HCT116 (cell line): ENCODE measurements around the gene IGSF21. TPM values are rescaled to one million over a fixed set of nuclear protein-coding genes. Genes with fewer than 3 reads are reported as not detected.

Source experiments
- ATAC-seq: fragments of 200-7000 bp; cut with Tn5 transposase; 2 replicates; pipeline ENCODE4 v1.9.1; 2020; ENCODE audit warnings: mild to moderate bottlenecking, moderate library complexity
- BruUV-seq: library from RNA; stranded (reverse); fragments of 400-500 nt; replicated peaks from 2 replicates; lab custom pipeline; 2021; lab: Mats Ljungman, UMichigan
- CTCF ChIA-PET: fragments of 300-600 bp; sonication (Branson Sonifier 250); formaldehyde crosslinking; loops from one replicate; lab custom pipeline; 2021; ENCODE audit warnings: antibody characterized with exemption; lab: Charles Lee
- POLR2A ChIA-PET: fragments of 300-600, 350-600 bp; sonication (Branson Sonifier 250); formaldehyde crosslinking; loops from one replicate; lab custom pipeline; 2021; ENCODE audit warnings: antibody characterized with exemption; lab: Charles Lee
- RAD21 ChIA-PET, 2 experiments: fragments of 300-600 bp; sonication (Branson Sonifier 250); formaldehyde crosslinking; loops; one replicate each; lab custom pipeline; 2023; ENCODE audit warnings: low total read pairs in 2 of 2; ENCODE audit not compliant: uncharacterized antibody in 2 of 2, unreplicated experiment in 2 of 2, low non-redundant PET in 1 of 2; lab: Charles Lee
- DNase-seq: peaks from one replicate; pipeline ENCODE4 v3.0.0-alpha.2; 2010; ENCODE audit warnings: low read depth, low spot score
- H2AFZ ChIP-seq: fragments of 200-600 bp; shearing (Covaris generic), sonication (generic); 2 replicates; pipeline ENCODE4 v1.6.1; 2017; ENCODE audit warnings: low read depth, mixed run types, mixed read lengths, antibody characterized with exemption, low read length; ENCODE audit not compliant: poor library complexity, severe bottlenecking
- H3K27ac ChIP-seq: 2 replicates; pipeline ENCODE4 v1.5.1; 2012; ENCODE audit warnings: low read depth, low read length
- H3K27me3 ChIP-seq: fragments of 200-600 bp; sonication (generic); 2 replicates; pipeline ENCODE4 v1.6.1; 2016; ENCODE audit warnings: mixed run types, low read length, mixed read lengths; ENCODE audit not compliant: insufficient read depth
- H3K36me3 ChIP-seq, 2 experiments: fragments of 200-500 bp in 1 of 2; fragments of 200-600 bp in 1 of 2; sonication (Bioruptor generic) in 1 of 2; sonication (generic) in 1 of 2; 2 replicates each; pipeline versions ENCODE4 v1.5.1 to v1.6.1; 2014 to 2016; ENCODE audit warnings: low read length in 2 of 2, inconsistent platforms in 1 of 2, mixed read lengths in 1 of 2, mixed run types in 1 of 2; ENCODE audit not compliant: insufficient read depth in 2 of 2, control insufficient read depth in 1 of 2
- H3K4me1 ChIP-seq, 2 experiments: fragments of 200-600 bp in 1 of 2; sonication (generic) in 1 of 2; 2 replicates each; pipeline versions ENCODE4 v1.5.1 to v1.6.1; 2012 to 2017; ENCODE audit warnings: low read length in 2 of 2, inconsistent platforms in 1 of 2, mild to moderate bottlenecking in 1 of 2, mixed read lengths in 1 of 2, mixed run types in 1 of 2, moderate library complexity in 1 of 2; ENCODE audit not compliant: insufficient read depth in 2 of 2, control insufficient read depth in 1 of 2
- H3K4me2 ChIP-seq: fragments of 200-600 bp; sonication (generic); 2 replicates; pipeline ENCODE4 v1.6.1; 2017; ENCODE audit warnings: mixed run types, low read length, mixed read lengths
- H3K4me3 ChIP-seq, 2 experiments: fragments of 200-600 bp in 1 of 2; sonication (generic) in 1 of 2; replicated peaks in 1 of 2; 2 replicates each; pipeline ENCODE4 v1.5.1; 2011 to 2016; ENCODE audit warnings: low read length in 2 of 2, control low read depth in 1 of 2, low read depth in 1 of 2, mild to moderate bottlenecking in 1 of 2, mixed read lengths in 1 of 2, mixed run types in 1 of 2
- H3K79me2 ChIP-seq: fragments of 200-600 bp; sonication (generic); 2 replicates; pipeline ENCODE4 v1.6.1; 2017; ENCODE audit warnings: mild to moderate bottlenecking, mixed run types, low read length, moderate library complexity, mixed read lengths; ENCODE audit not compliant: insufficient read depth
- H3K9ac ChIP-seq: fragments of 200-600 bp; sonication (generic); 2 replicates; pipeline ENCODE4 v1.6.1; 2016; ENCODE audit warnings: low read length, mixed read lengths
- H3K9me2 ChIP-seq: fragments of 200-600 bp; sonication (generic), shearing (Covaris generic); 2 replicates; pipeline ENCODE4 v1.6.1; 2017; ENCODE audit warnings: mixed run types, mild to moderate bottlenecking, moderate library complexity; ENCODE audit not compliant: insufficient read depth
- H3K9me3 ChIP-seq, 2 experiments: fragments of 200-500 bp in 1 of 2; fragments of 200-600 bp in 1 of 2; sonication (Bioruptor generic) in 1 of 2; sonication (generic) in 1 of 2; 2 replicates each; pipeline ENCODE4 v1.6.1; 2014 to 2017; ENCODE audit warnings: low read length in 2 of 2, mixed read lengths in 2 of 2, inconsistent platforms in 1 of 2, low read depth in 1 of 2, mild to moderate bottlenecking in 1 of 2, mixed run types in 1 of 2, moderate library complexity in 1 of 2; ENCODE audit not compliant: control insufficient read depth in 1 of 2, insufficient read depth in 1 of 2
- H4K20me1 ChIP-seq: fragments of 200-600 bp; sonication (generic), shearing (Covaris generic); 2 replicates; pipeline ENCODE4 v1.6.1; 2017; ENCODE audit warnings: mixed run types, mild to moderate bottlenecking, moderate library complexity; ENCODE audit not compliant: insufficient read depth
- ATF3 ChIP-seq: IDR thresholded peaks from 2 replicates; pipeline ENCODE4 v1.6.1; 2012
- CBX3 ChIP-seq: IDR thresholded peaks from 2 replicates; pipeline ENCODE4 v1.6.1; 2012; ENCODE audit warnings: low read depth
- CTCF ChIP-seq, 3 experiments: fragments of 200-600 bp in 1 of 3; sonication (generic) in 1 of 3; IDR thresholded peaks in 2 of 3; conservative IDR thresholded peaks in 1 of 3; 2 replicates each; pipeline ENCODE4 v1.5.1; 2012 to 2017; ENCODE audit warnings: low read depth in 2 of 3, low read length in 2 of 3, antibody characterized with exemption in 1 of 3, borderline replicate concordance in 1 of 3, control low read depth in 1 of 3, mild to moderate bottlenecking in 1 of 3, mixed read lengths in 1 of 3, mixed run types in 1 of 3, moderate library complexity in 1 of 3; ENCODE audit not compliant: insufficient read depth in 1 of 3
- EGR1 ChIP-seq: IDR thresholded peaks from 2 replicates; pipeline ENCODE4 v1.6.1; 2012; ENCODE audit warnings: low read depth
- ELF1 ChIP-seq: IDR thresholded peaks from 2 replicates; pipeline ENCODE4 v1.6.1; 2012; ENCODE audit warnings: low read depth, borderline replicate concordance
- EZH2 ChIP-seq: fragments of 200-600 bp; sonication (generic); IDR thresholded peaks from 2 replicates; pipeline ENCODE4 v1.6.1; 2017; ENCODE audit warnings: antibody characterized with exemption, mixed run types
- EZH2phosphoT487 ChIP-seq: fragments of 200-600 bp; IDR thresholded peaks from 2 replicates; pipeline ENCODE4 v1.6.1; 2018; ENCODE audit warnings: antibody characterized with exemption, borderline replicate concordance
- FOSL1 ChIP-seq: IDR thresholded peaks from 2 replicates; pipeline ENCODE4 v1.6.1; 2012; ENCODE audit warnings: low read depth
- JUND ChIP-seq: IDR thresholded peaks from 2 replicates; pipeline ENCODE4 v1.6.1; 2012
- MAX ChIP-seq: IDR thresholded peaks from 2 replicates; pipeline ENCODE4 v1.6.1; 2012
- POLR2AphosphoS5 ChIP-seq: IDR thresholded peaks from 2 replicates; pipeline ENCODE4 v1.6.1; 2011; ENCODE audit warnings: mild to moderate bottlenecking, low read depth, low read length, moderate library complexity
- RAD21 ChIP-seq: IDR thresholded peaks from 2 replicates; pipeline ENCODE4 v1.6.1; 2012; ENCODE audit warnings: low read depth, mild to moderate bottlenecking
- SIN3A ChIP-seq: IDR thresholded peaks from 2 replicates; pipeline ENCODE4 v1.6.1; 2012; ENCODE audit warnings: low read depth
- SP1 ChIP-seq: IDR thresholded peaks from 2 replicates; pipeline ENCODE4 v1.6.1; 2012; ENCODE audit warnings: low read depth
- SRF ChIP-seq: IDR thresholded peaks from 2 replicates; pipeline ENCODE4 v1.6.1; 2012; ENCODE audit warnings: low read depth
- TCF7L2 ChIP-seq: IDR thresholded peaks from 2 replicates; pipeline ENCODE4 v1.7.0; 2011; ENCODE audit warnings: borderline replicate concordance, inconsistent platforms; ENCODE audit not compliant: insufficient read depth, insufficient read length; ENCODE audit errors: extremely low read depth
- YY1 ChIP-seq: IDR thresholded peaks from 2 replicates; pipeline ENCODE4 v1.6.1; 2011; ENCODE audit warnings: low read length, low read depth, moderate library complexity, mild to moderate bottlenecking; ENCODE audit not compliant: insufficient replicate concordance; ENCODE audit errors: extremely low read depth
- ZBTB33 ChIP-seq: IDR thresholded peaks from 2 replicates; pipeline ENCODE4 v1.6.1; 2011; ENCODE audit warnings: mild to moderate bottlenecking, low read length, moderate library complexity; ENCODE audit not compliant: insufficient replicate concordance; ENCODE audit errors: extremely low read depth
- ZFX ChIP-seq: fragments of 450-650 bp; IDR thresholded peaks from 2 replicates; pipeline ENCODE4 v1.6.1; 2017
- ZNF274 ChIP-seq: fragments of 200-500 bp; sonication (Bioruptor generic); IDR thresholded peaks from 2 replicates; pipeline ENCODE4 v1.6.1; 2014; ENCODE audit warnings: mild to moderate bottlenecking, low read depth, low read length, inconsistent platforms
- intact Hi-C: fragments of 100-400 bp; cut with micrococcal nuclease; formaldehyde crosslinking; loops from 2 replicates; pipeline ENCODE4 v1.10.0; 2022
- total RNA-seq: library from RNA; stranded (reverse); gene quantifications from one replicate; pipeline ENCODE4 v1.2.1, GENCODE V29; 2021; ENCODE audit not compliant: unreplicated experiment

Gene IGSF21
- total RNA-seq, 1 experiment from 2014 or later = not detected

GRCh38 chr1:18141661-18142060 lies 34.1 kb downstream of the IGSF21 start:
- H3K4me1 ChIP-seq = peaks cover 8 to 21% of the 10 kb centered on the region in 2 experiments
- ChIA-PET RAD21 (no interaction called here), CTCF (no interaction called here), POLR2A (no interaction called here)
- H4K20me1 ChIP-seq = no peaks in the 10 kb centered on the region
- H3K9ac ChIP-seq = no peak overlapping the region
- no peak overlapping the region for H3K27ac ChIP-seq
- intact Hi-C loops = no loop called here
- no peak overlapping the region for H3K4me3 ChIP-seq
- ATAC-seq (no peak), DNase-seq (no peak)
- no peaks in the 10 kb centered on the region for H3K9me2 ChIP-seq
- H3K9me3 ChIP-seq = no peaks in the 10 kb centered on the region
- no peak overlapping the region for H2AFZ ChIP-seq
- H3K79me2 ChIP-seq = no peaks in the 10 kb centered on the region
- H3K36me3 ChIP-seq = no peaks in the 10 kb centered on the region
- TF ChIP-seq ELF1 (no peak), ZNF274 (no peak), ZBTB33 (no peak), EZH2phosphoT487 (no peak), ATF3 (no peak), YY1 (no peak), CBX3 (no peak), ZFX (no peak), SP1 (no peak), MAX (no peak), TCF7L2 (no peak), POLR2AphosphoS5 (no peak), JUND (no peak), SIN3A (no peak), FOSL1 (no peak), RAD21 (no peak), EGR1 (no peak), EZH2 (no peak), SRF (no peak), CTCF (IDR thresholded peaks at IDR 0.05 in 2 of 3, conservative IDR thresholded peaks at IDR 0.05 in 1 of 3; ENCODE audit: borderline replicate concordance in 1 of 3, insufficient read depth in 1 of 3, low read depth in 2 of 3, low read length in 2 of 3) (no peak)
- BruUV-seq = no TSS peak
- H3K4me2 ChIP-seq = no peak overlapping the region
- no peaks in the 10 kb centered on the region; the same call in 1 of the 2 replicates for H3K27me3 ChIP-seq
